Kidney (tissue), 14 donors: ENCODE results near the gene IGLL5. TPM values are rescaled to one million over a fixed set of nuclear protein-coding genes. Genes with fewer than 3 reads are reported as not detected.

ENCODE experiments used
- DNase-seq, 5 donors: peaks; one replicate each; pipeline ENCODE4 v3.0.0-alpha.2; 2013 to 2020
- FAIRE-seq: peaks from 2 replicates; lab custom pipeline; 2012; peaks lifted over from hg19 to GRCh38; lab: Jason Lieb, UNC
- H3K27ac ChIP-seq, 2 donors: one replicate each; pipeline ENCODE4 v1.7.0; 2013; ENCODE audit warnings: low read depth in 2 of 2, low read length in 2 of 2, inconsistent platforms in 1 of 2
- H3K27me3 ChIP-seq: one replicate; pipeline ENCODE4 v1.7.1; 2013; ENCODE audit warnings: low read length, inconsistent platforms; ENCODE audit not compliant: control insufficient read depth, insufficient read depth
- H3K36me3 ChIP-seq, 3 donors: one replicate each; pipeline versions ENCODE4 v1.7.0 to v1.7.1; 2013; ENCODE audit warnings: low read length in 3 of 3, control low read depth in 1 of 3, inconsistent platforms in 1 of 3; ENCODE audit not compliant: insufficient read depth in 3 of 3, control insufficient read depth in 2 of 3
- H3K4me1 ChIP-seq, 3 donors: one replicate each; pipeline versions ENCODE4 v1.7.0 to v1.7.1; 2013; ENCODE audit warnings: low read length in 3 of 3, inconsistent platforms in 1 of 3, low read depth in 1 of 3; ENCODE audit not compliant: control insufficient read depth in 2 of 3, insufficient read depth in 2 of 3
- H3K4me3 ChIP-seq, 3 donors: one replicate each; pipeline versions ENCODE4 v1.7.0 to v1.8.1; 2013; ENCODE audit warnings: low read length in 3 of 3, control low read depth in 1 of 3, inconsistent platforms in 1 of 3
- H3K9ac ChIP-seq, 3 donors: one replicate each; pipeline versions ENCODE4 v1.7.0 to v1.7.1; 2013; ENCODE audit warnings: low read length in 3 of 3, control low read depth in 1 of 3, inconsistent platforms in 1 of 3
- H3K9me3 ChIP-seq, 3 donors: one replicate each; pipeline versions ENCODE4 v1.7.0 to v1.7.1; 2013; ENCODE audit warnings: low read length in 3 of 3, control low read depth in 1 of 3, inconsistent platforms in 1 of 3; ENCODE audit not compliant: control insufficient read depth in 2 of 3, insufficient read depth in 1 of 3
- CTCF ChIP-seq: IDR thresholded peaks from 3 replicates; pipeline ENCODE4 v1.5.1; 2012; ENCODE audit warnings: mild to moderate bottlenecking, moderate library complexity, borderline replicate concordance; ENCODE audit not compliant: insufficient read depth; ENCODE audit errors: extremely low read depth
- intact Hi-C: fragments of 100-400 bp; cut with DNase I; formaldehyde crosslinking; loops from one replicate; pipeline ENCODE4 v1.11.1; 2022
- polyA plus RNA-seq: library from polyadenylated mRNA; stranded (reverse); fragments of 350-450 nt; fragmentation: Illumina TruSeq; extraction: RNeasy Lipid Tissue Mini Kit (QIAGEN cat#74804); gene quantifications from one replicate; pipeline ENCODE4 v1.2.3, GENCODE V29; 2014; ENCODE audit warnings: low read depth, low replicate concordance; ENCODE audit not compliant: insufficient read depth
- total RNA-seq: library from RNA; stranded (reverse); fragmentation: NEBNext Ultra II Directional; extraction: Animal tissue kit (Norgen Biotek cat#: 25700); gene quantifications from one replicate; pipeline ENCODE4 v1.2.1, GENCODE V29; 2021
- donor health status: control.
- donor health status: control.
- donor health status: control.
- donor health status: control.
- donor health status: control.
- donor health status: DM: yes; HTN: yes; CAD: no.
- donor health status: Normal renal cell carcinoma (clear cell type).

The IGLL5 gene
- total and polyA plus RNA-seq, 2 donors from 2014 or later = 1.9 to 103 TPM

GRCh38 chr22:22851969-22852368, 35.6 kb upstream of the IGLL5 start:
- Histone ChIP-seq H3K9ac (no peak overlapping the region), H3K4me1 (no peaks in the 10 kb centered on the region), H3K4me3 (no peak overlapping the region), H3K9me3 (no peaks in the 10 kb centered on the region), H3K27ac (no peak overlapping the region), H3K36me3 (no peaks in the 10 kb centered on the region), H3K27me3 (no peaks in the 10 kb centered on the region)
- FAIRE-seq (no peak), DNase-seq (no peak)
- intact Hi-C loops = no loop called here
- TF ChIP-seq CTCF = no peak

- FAIRE-seq = no peak
- H3K9ac ChIP-seq = no peak overlapping the region
- no peak for DNase-seq
- no peak for TF ChIP-seq CTCF
- H3K27me3 ChIP-seq = no peaks in the 10 kb centered on the region
- intact Hi-C loops = no loop called here
- no peak overlapping the region for H3K27ac ChIP-seq
- no peaks in the 10 kb centered on the region for H3K36me3 ChIP-seq
- no peaks in the 10 kb centered on the region for H3K9me3 ChIP-seq
- H3K4me1 ChIP-seq = no peaks in the 10 kb centered on the region
- H3K4me3 ChIP-seq = no peak overlapping the region
Observed at GRCh38 chr22:22853713-22854112, 33.9 kb upstream of the IGLL5 start.

- no peak for FAIRE-seq
- no peaks in the 10 kb centered on the region for H3K36me3 ChIP-seq
- no peak overlapping the region for H3K27ac ChIP-seq
- no peak for TF ChIP-seq CTCF
- no peaks in the 10 kb centered on the region for H3K27me3 ChIP-seq
- no peak for DNase-seq
- intact Hi-C loops = no loop called here
- H3K4me1 ChIP-seq = no peaks in the 10 kb centered on the region
- no peaks in the 10 kb centered on the region for H3K9me3 ChIP-seq
- H3K4me3 ChIP-seq = no peak overlapping the region
- H3K9ac ChIP-seq = no peak overlapping the region
Observed at GRCh38 chr22:22854466-22854865, 33.1 kb upstream of the IGLL5 start.

GRCh38 chr22:22855085-22855484, 32.5 kb upstream of the IGLL5 start:
- no peak for TF ChIP-seq CTCF
- Histone ChIP-seq H3K4me3 (no peak overlapping the region), H3K4me1 (no peaks in the 10 kb centered on the region), H3K27ac (no peak overlapping the region), H3K27me3 (no peaks in the 10 kb centered on the region), H3K9ac (no peak overlapping the region), H3K9me3 (no peaks in the 10 kb centered on the region), H3K36me3 (no peaks in the 10 kb centered on the region)
- FAIRE-seq = no peak
- DNase-seq = no peak
- intact Hi-C loops = no loop called here
